Heart left ventricle (tissue), 16 donors: ENCODE results near the gene CD4. TPM values are rescaled to one million over a fixed set of nuclear protein-coding genes. Genes with fewer than 3 reads are reported as not detected.

Source experiments
- ATAC-seq, 4 donors: fragments of 200-7000 bp; cut with Tn5 transposase; one replicate each; pipeline ENCODE4 v1.9.1; 2020 to 2022; ENCODE audit warnings: moderate library complexity in 4 of 4, mild to moderate bottlenecking in 3 of 4, moderate number of reproducible peaks in 1 of 4
- DNase-seq, 5 donors: peaks; one replicate each; pipeline ENCODE4 v3.0.0-alpha.2; 2020
- H3K27ac ChIP-seq, 12 donors: fragments of 200-600 bp; sonication (generic) in 4 of 12; one replicate each; pipeline versions ENCODE4 v1.5.0 to v1.8.0; 2016 to 2022; ENCODE audit warnings: mild to moderate bottlenecking in 2 of 12
- H3K27me3 ChIP-seq, 9 donors: fragments of 200-600 bp; sonication (generic) in 2 of 9; one replicate each; pipeline versions ENCODE4 v1.5.1 to v1.8.0; 2016 to 2022; ENCODE audit warnings: mild to moderate bottlenecking in 3 of 9
- H3K36me3 ChIP-seq, 9 donors: fragments of 200-600 bp; sonication (generic) in 2 of 9; one replicate each; pipeline versions ENCODE4 v1.5.0 to v1.8.0; 2018 to 2022; ENCODE audit warnings: mild to moderate bottlenecking in 2 of 9
- H3K4me1 ChIP-seq, 12 donors: fragments of 200-600 bp; sonication (generic) in 4 of 12; one replicate each; pipeline versions ENCODE4 v1.5.0 to v1.8.0; 2016 to 2022; ENCODE audit warnings: mild to moderate bottlenecking in 3 of 12
- H3K4me3 ChIP-seq, 12 donors: fragments of 200-600 bp; sonication (generic) in 4 of 12; one replicate each; pipeline versions ENCODE4 v1.5.0 to v1.8.0; 2017 to 2022; ENCODE audit warnings: mild to moderate bottlenecking in 9 of 12, moderate library complexity in 4 of 12
- H3K9me3 ChIP-seq, 12 donors: fragments of 200-600 bp; sonication (generic) in 4 of 12; one replicate each; pipeline versions ENCODE4 v1.5.0 to v1.8.0; 2016 to 2022; ENCODE audit warnings: mild to moderate bottlenecking in 1 of 12
- POLR2A ChIP-seq, 2 donors: fragments of 450-650 bp; IDR thresholded peaks; one replicate each; pipeline ENCODE4 v1.6.1; 2017; ENCODE audit warnings: antibody characterized with exemption in 2 of 2, mild to moderate bottlenecking in 2 of 2, moderate library complexity in 2 of 2
- WGBS, 4 donors: extraction: QIAGEN DNeasy Blood & Tissue Kit in 2 of 4; methylation state at CpG; one replicate each; pipeline versions ENCODE4 v1.1.5 to v1.1.7; 2013 to 2018; 5-methylcytosine and 5-hydroxymethylcytosine counted together
- intact Hi-C, 10 donors: fragments of 100-400 bp; cut with DNase I; formaldehyde crosslinking; loops; one replicate each; pipeline versions ENCODE4 v1.11.1 to v1.14.2; 2022
- polyA plus RNA-seq, 2 donors: library from polyadenylated mRNA; stranded (reverse); fragments of 200-250 nt; gene quantifications; one replicate each; pipeline ENCODE4 v1.2.3, GENCODE V29; 2013
- total RNA-seq, 9 donors: library from RNA; depleted of rRNA in 2 of 9; stranded (reverse); fragments of >200 nt in 2 of 9; fragmentation: NEBNext Ultra II Directional in 3 of 9; extraction: Animal tissue kit (Norgen Biotek cat#: 25700) in 3 of 9; gene quantifications; one replicate each; pipeline versions ENCODE4 v1.1.0 to v1.2.4, GENCODE V29; 2016 to 2023
- TF ChIP-seq, protein P1 (sequence below), 12 donors: fragments of 200-600 bp; sonication (generic) in 4 of 12; IDR thresholded peaks; one replicate each; pipeline versions ENCODE4 v1.5.0 to v1.8.0; 2018 to 2022; ENCODE audit warnings: antibody characterized with exemption in 12 of 12, mild to moderate bottlenecking in 5 of 12
- donor health status: ischemic (EF 13 %, LVEDD 7.1; RV severe dilation, severe dysfunction).
- donor health status: healthy with polysubstance abuse.
- donor health status: DM: no; HTN: yes; CAD: no.
- donor health status: DM: no; HTN: no; CAD: no.
- donor health status: ischemic (EF 25% LVEDD 6.9; RV normal size, moderate dysfunction).
- donor health status: ischemic (EF 25% LVEDD 5.7; RV mildly dilated, moderate dysfunction).
- donor health status: healthy.
- donor health status: DM: yes; HTN: yes; CAD: no.
- donor health status: ischemic (EF 35%, LVEDD 5.7; RV mildly dilated, moderate dysfunction).
- donor health status: nonischemic (EF 11% LVEDD 7.7; RV severe dilation, severe dysfunction).
- donor health status: DM: yes; HTN: yes; CAD: no.
- donor health status: PGD.
- donor health status: ischemic (EF 29% LVEDD 5.4; RV normal size, mild dysfunction).
- donor health status: nonischemic (EF 23%, LVEDD 6.1; RV moderate dilation, normal function).

The CD4 gene
- total and polyA plus RNA-seq, 11 donors = 1.1 to 71.9 (median 4.6) TPM

DNA sequence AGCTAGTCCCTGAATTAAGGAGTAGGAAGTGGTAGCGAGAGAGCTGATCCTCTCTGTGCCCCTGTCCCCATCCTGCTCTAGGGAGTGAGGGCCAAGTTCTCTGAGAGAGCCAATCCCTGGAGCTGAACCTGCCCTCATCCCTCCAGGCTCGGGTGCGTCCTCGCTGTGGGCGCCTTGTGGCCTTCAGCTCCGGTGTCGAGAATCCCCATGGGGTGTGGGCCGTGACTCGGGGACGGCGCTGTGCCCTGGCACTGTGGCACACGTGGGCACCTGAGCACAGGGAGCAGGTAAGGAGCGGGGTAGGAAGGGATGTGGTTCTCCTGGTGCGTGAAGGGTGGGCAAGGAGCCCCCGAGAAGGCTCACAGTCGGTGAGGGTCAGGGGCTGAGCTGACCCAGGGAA lies 49.5 kb downstream of the CD4 start:
- no peak overlapping the region for H3K27ac ChIP-seq
- no peaks in the 10 kb centered on the region for H3K27me3 ChIP-seq
- no peaks in the 10 kb centered on the region for H3K9me3 ChIP-seq
- ATAC-seq = no peak
- no peak for TF ChIP-seq POLR2A (IDR thresholded peaks at IDR 0.05)
- TF ChIP-seq, protein P1, sequence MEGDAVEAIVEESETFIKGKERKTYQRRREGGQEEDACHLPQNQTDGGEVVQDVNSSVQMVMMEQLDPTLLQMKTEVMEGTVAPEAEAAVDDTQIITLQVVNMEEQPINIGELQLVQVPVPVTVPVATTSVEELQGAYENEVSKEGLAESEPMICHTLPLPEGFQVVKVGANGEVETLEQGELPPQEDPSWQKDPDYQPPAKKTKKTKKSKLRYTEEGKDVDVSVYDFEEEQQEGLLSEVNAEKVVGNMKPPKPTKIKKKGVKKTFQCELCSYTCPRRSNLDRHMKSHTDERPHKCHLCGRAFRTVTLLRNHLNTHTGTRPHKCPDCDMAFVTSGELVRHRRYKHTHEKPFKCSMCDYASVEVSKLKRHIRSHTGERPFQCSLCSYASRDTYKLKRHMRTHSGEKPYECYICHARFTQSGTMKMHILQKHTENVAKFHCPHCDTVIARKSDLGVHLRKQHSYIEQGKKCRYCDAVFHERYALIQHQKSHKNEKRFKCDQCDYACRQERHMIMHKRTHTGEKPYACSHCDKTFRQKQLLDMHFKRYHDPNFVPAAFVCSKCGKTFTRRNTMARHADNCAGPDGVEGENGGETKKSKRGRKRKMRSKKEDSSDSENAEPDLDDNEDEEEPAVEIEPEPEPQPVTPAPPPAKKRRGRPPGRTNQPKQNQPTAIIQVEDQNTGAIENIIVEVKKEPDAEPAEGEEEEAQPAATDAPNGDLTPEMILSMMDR (IDR thresholded peaks at IDR 0.05) = no peak
- no peak overlapping the region for H3K4me3 ChIP-seq
- DNase-seq = no peak
- H3K36me3 ChIP-seq = peaks cover 0 to 78% (median 37%) of the 10 kb centered on the region in 9 donors
- intact Hi-C loops = no loop called here
- peaks cover 0 to 34% (median 12%) of the 10 kb centered on the region in 12 donors for H3K4me1 ChIP-seq
- 92 to 94% (median 93%) methylated on average over 11 to 16 of the region's 16 CpGs for WGBS, 4 donors

DNA sequence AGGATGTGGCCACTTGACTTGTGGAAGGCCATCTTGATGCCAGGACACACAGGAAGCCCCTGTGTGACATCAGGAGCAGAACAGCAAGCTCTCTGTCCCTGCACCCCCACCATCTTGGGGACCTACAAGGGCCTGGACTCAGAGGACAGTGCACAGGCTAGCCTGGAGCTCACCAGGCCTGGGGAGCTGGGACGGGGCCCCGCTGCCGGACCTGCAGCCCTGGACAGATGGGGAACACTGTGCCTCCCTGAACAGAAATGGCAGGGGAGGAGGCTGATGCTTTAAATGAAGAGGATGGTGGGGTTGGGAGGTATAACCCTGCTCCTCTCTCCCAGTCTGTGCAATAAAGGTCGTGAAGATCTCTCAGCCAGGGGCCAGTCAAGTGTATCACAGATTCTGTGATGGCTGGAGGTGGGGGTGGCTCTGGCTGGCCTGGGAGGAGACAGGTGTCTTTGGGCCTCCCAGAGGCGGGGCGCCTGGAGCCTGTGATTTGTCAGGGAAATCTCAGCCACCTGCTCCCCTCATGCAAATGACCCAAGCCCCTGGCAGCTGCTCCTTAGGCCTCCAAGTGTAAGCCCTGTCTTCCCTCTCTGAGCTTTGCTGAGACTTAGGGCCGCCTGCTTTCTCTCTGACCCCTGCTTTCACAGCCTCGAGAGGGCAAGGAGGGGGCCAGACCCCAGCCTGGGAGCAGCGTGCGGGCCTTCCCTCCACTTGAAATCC lies 50.3 kb downstream of the CD4 start:
- intact Hi-C loops = no loop called here
- H3K27ac ChIP-seq = peak overlapping the region in 3 of 12 donors; percentile 46 to 65 (median 47)
- DNase-seq (no peak), ATAC-seq (peak in 1 of 4 donors; percentile 1)
- H3K9me3 ChIP-seq = no peaks in the 10 kb centered on the region
- H3K4me3 ChIP-seq = no peak overlapping the region
- H3K27me3 ChIP-seq = no peaks in the 10 kb centered on the region
- WGBS, 4 donors = 72 to 84% (median 81%) methylated on average over 10 of the region's 10 CpGs
- H3K36me3 ChIP-seq = peaks cover 0 to 77% (median 42%) of the 10 kb centered on the region in 9 donors
- TF ChIP-seq, protein P1 (IDR thresholded peaks at IDR 0.05) = no peak
- TF ChIP-seq POLR2A (IDR thresholded peaks at IDR 0.05) = no peak
- H3K4me1 ChIP-seq = peaks cover 0 to 30% (median 11%) of the 10 kb centered on the region in 12 donors

DNA sequence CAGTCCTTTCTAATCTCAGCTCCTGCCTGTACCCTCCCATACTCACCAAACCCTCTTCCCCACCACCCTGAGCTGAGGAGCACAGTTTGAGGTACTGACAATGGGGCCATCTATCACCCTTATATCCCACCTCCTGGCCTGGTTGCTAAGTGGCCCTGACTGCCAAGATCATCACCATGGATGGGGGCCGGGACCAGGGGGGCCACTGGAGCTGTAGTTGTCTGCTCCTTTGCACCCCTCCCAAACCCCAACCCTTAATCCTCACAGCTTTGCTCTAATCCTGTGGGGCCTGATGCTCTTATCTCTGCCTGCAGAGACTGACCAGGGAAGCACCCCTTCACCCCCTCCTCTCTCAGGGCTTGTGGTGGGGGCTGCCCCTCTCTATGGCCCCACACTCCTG lies 51.0 kb downstream of the CD4 start:
- H3K4me3 ChIP-seq = no peak overlapping the region
- DNase-seq (peak in 1 of 5 donors; percentile 36), ATAC-seq (peak in 3 of 4 donors; percentile 1 to 3 (median 1))
- H3K36me3 ChIP-seq = peaks cover 0 to 78% (median 48%) of the 10 kb centered on the region in 9 donors
- no peaks in the 10 kb centered on the region for H3K9me3 ChIP-seq
- intact Hi-C loops = no loop called here
- H3K4me1 ChIP-seq = peaks cover 0 to 26% (median 7%) of the 10 kb centered on the region in 12 donors
- H3K27ac ChIP-seq = peak overlapping the region in 5 of 12 donors; percentile 31 to 65 (median 47)
- TF ChIP-seq, protein P1 (IDR thresholded peaks at IDR 0.05) = no peak
- H3K27me3 ChIP-seq = no peaks in the 10 kb centered on the region
- 18 to 59% (median 37%) methylated on average over 1 of the region's 1 CpG for WGBS, 4 donors

DNA sequence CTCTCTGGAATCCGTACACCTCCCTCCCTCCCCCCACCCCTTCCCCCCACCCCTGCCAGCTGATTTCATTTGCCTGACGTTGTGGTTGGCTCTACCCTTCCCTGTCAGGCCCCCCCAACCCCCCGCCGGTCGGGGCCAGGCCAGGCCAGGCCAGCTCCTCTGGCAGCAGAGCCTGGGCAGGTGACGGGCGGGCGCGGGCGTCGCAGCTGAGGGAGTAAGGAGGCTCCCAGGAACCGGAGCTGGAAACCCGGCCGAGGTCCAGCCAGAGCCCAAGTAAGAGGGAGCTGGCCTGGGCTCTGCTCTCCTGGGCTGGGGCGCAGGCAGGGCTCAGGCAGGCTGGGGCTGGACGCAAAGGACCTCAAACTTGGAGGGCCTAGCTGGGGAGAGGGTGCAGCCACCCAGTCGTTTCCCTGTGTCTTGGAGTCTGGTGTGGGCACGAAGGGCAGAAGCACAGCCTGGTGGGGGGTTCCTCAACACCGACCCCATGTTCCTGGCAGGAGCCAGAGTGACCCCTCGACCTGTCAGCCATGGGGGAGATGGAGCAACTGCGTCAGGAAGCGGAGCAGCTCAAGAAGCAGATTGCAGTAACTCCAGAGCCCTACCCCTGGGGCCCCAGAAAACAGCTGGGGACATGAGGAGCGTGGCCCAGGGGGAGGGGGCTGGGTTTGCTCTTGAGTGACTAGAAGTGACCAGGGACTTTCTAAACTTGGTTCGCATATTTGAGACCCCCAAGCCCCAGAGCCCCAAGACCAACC lies 51.6 kb downstream of the CD4 start, which contains the start of gene GNB3:
GNB3 (plus strand) TSS at position 165 of the 755 bp plus-strand sequence; CDS start at position 528, 363 bp downstream.
- peaks cover 0 to 20% (median 3%) of the 10 kb centered on the region in 12 donors for H3K4me1 ChIP-seq
- no peak within 1 kb of the TSS for H3K4me3 ChIP-seq
- ATAC-seq (peak; percentile 69 to 86 (median 74)), DNase-seq (peak; percentile 62 to 77 (median 73))
- H3K27ac ChIP-seq = peak within 1 kb of the TSS in 8 of 12 donors; percentile 31 to 74 (median 50)
- TF ChIP-seq, protein P1 (IDR thresholded peaks at IDR 0.05) = no peak
- TF ChIP-seq POLR2A (IDR thresholded peaks at IDR 0.05) = no peak
- H3K36me3 ChIP-seq = peaks cover 0 to 83% (median 54%) of the 10 kb centered on the region in 9 donors
- 46 to 61% (median 49%) methylated on average over 19 to 24 of the region's 24 CpGs for WGBS, 4 donors
- H3K27me3 ChIP-seq = no peaks in the 10 kb centered on the region
- intact Hi-C loops = no loop called here
- H3K9me3 ChIP-seq = no peaks in the 10 kb centered on the region
